BLaER1 treated with 17β-estradiol and CSF1 and Interleukin-3, amounts not matched to agents 10 nM and 100 nM (cell line): ENCODE measurements around the gene CYP2A7.
A peak's percentile ranks its signal among the peaks of the same experiment; 100 is the strongest.
"Not testable (repeated sequence)": the region's sequence is repeated elsewhere in the genome, so short reads cannot be mapped to it uniquely, and the experiment has no call there.

Experiments
- H3K27ac ChIP-seq, 11 experiments: shearing (Covaris generic); formaldehyde crosslinking; 2 replicates each; pipeline ENCODE4 v1.8.1; 2022
- H3K27me3 ChIP-seq, 11 experiments: shearing (Covaris generic); formaldehyde crosslinking; 2 replicates each; pipeline ENCODE4 v1.8.1; 2022
- H3K36me3 ChIP-seq, 11 experiments: shearing (Covaris generic); formaldehyde crosslinking; 2 replicates each; pipeline ENCODE4 v1.8.1; 2022
- H3K4me1 ChIP-seq, 10 experiments: shearing (Covaris generic); formaldehyde crosslinking; 2 replicates each; pipeline ENCODE4 v1.8.1; 2022
- H3K4me2 ChIP-seq, 11 experiments: shearing (Covaris generic); formaldehyde crosslinking; 2 replicates each; pipeline ENCODE4 v1.8.1; 2022
- H3K4me3 ChIP-seq, 10 experiments: shearing (Covaris generic); formaldehyde crosslinking; 2 replicates each; pipeline ENCODE4 v1.8.1; 2022
- H3K9ac ChIP-seq, 11 experiments: shearing (Covaris generic); formaldehyde crosslinking; 2 replicates each; pipeline ENCODE4 v1.8.1; 2022
- H3K9me3 ChIP-seq, 11 experiments: shearing (Covaris generic); formaldehyde crosslinking; replicated peaks in 1 of 11; 2 replicates each; pipeline ENCODE4 v1.8.1; 2022
- H4K20me1 ChIP-seq, 11 experiments: shearing (Covaris generic); formaldehyde crosslinking; 2 replicates each; pipeline ENCODE4 v1.8.1; 2022
- Cebpa-rat ChIP-seq, 11 experiments: shearing (Covaris generic); IDR thresholded peaks; 2 replicates each; pipeline ENCODE4 v1.8.1; 2022

Gene CYP2A7

DNA sequence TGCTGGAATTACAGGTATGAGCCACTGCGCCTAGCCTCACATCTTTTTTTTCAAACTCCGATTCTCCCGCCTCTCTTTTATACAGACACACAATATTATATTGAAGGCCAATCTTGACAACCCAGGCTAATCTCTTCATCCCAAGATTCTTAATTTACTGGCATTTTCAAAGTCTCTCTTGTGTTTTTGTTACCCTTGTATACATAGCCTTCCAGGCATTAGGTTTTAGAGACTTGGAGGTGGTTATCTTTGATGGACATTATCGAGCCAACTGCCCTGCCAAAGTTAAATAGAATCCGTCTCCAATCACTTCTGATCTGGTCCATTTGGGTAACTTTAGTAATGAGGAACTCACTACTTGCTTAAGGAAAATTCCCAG is 14.4 kb upstream of the CYP2A7 start:
- no peaks in the 10 kb centered on the region for H3K36me3 ChIP-seq
- no peak overlapping the region for H3K9ac ChIP-seq
- TF ChIP-seq Cebpa-rat (IDR thresholded peaks at IDR 0.05): no peak
- no peaks in the 10 kb centered on the region for H3K4me1 ChIP-seq
- H3K4me3 ChIP-seq: no peak overlapping the region
- no peak overlapping the region for H3K27ac ChIP-seq
- no peaks in the 10 kb centered on the region for H4K20me1 ChIP-seq
- no peaks in the 10 kb centered on the region for H3K27me3 ChIP-seq
- no peaks in the 10 kb centered on the region for H3K9me3 ChIP-seq
- no peak overlapping the region for H3K4me2 ChIP-seq

- Histone ChIP-seq H3K36me3 (no peaks in the 10 kb centered on the region), H3K27me3 (no peaks in the 10 kb centered on the region), H3K9ac (no peak overlapping the region), H3K4me3 (no peak overlapping the region), H3K9me3 (no peaks in the 10 kb centered on the region), H3K27ac (no peak overlapping the region), H4K20me1 (no peaks in the 10 kb centered on the region), H3K4me1 (no peaks in the 10 kb centered on the region), H3K4me2 (no peak overlapping the region)
- TF ChIP-seq Cebpa-rat (IDR thresholded peaks at IDR 0.05): no peak
Observed at GRCh38 chr19:40893112-40893511, 11.1 kb upstream of the CYP2A7 start.

GRCh38 chr19:40889366-40889765 is 7.3 kb upstream of the CYP2A7 start:
- no peaks in the 10 kb centered on the region for H3K9me3 ChIP-seq
- TF ChIP-seq Cebpa-rat (IDR thresholded peaks at IDR 0.05): no peak
- no peak overlapping the region for H3K9ac ChIP-seq
- no peaks in the 10 kb centered on the region for H3K36me3 ChIP-seq
- H3K4me3 ChIP-seq: no peak overlapping the region
- no peak overlapping the region for H3K27ac ChIP-seq
- no peaks in the 10 kb centered on the region for H4K20me1 ChIP-seq
- H3K4me2 ChIP-seq: no peak overlapping the region
- H3K27me3 ChIP-seq: no peaks in the 10 kb centered on the region
- no peaks in the 10 kb centered on the region for H3K4me1 ChIP-seq

GRCh38 chr19:40888191-40888590 is 6.2 kb upstream of the CYP2A7 start:
- TF ChIP-seq Cebpa-rat (IDR thresholded peaks at IDR 0.05): no peak
- Histone ChIP-seq H3K9me3 (no peaks in the 10 kb centered on the region), H3K9ac (no peak overlapping the region), H3K4me1 (no peaks in the 10 kb centered on the region), H3K4me3 (no peak overlapping the region), H4K20me1 (no peaks in the 10 kb centered on the region), H3K27ac (no peak overlapping the region), H3K27me3 (no peaks in the 10 kb centered on the region), H3K4me2 (no peak overlapping the region), H3K36me3 (no peaks in the 10 kb centered on the region)

GRCh38 chr19:40884187-40884931 is 2.3 kb upstream of the CYP2A7 start:
- not testable (repeated sequence) for H3K36me3 ChIP-seq, H3K27me3 ChIP-seq, H3K9me3 ChIP-seq, H3K4me2 ChIP-seq, H3K27ac ChIP-seq, H4K20me1 ChIP-seq, H3K9ac ChIP-seq, H3K4me3 ChIP-seq, H3K4me1 ChIP-seq

GRCh38 chr19:40879349-40879748 is 2.7 kb downstream of the CYP2A7 start:
- not testable (repeated sequence) for H3K27me3 ChIP-seq, H3K9ac ChIP-seq, H3K27ac ChIP-seq, H3K4me1 ChIP-seq, H3K9me3 ChIP-seq, H4K20me1 ChIP-seq, H3K36me3 ChIP-seq, H3K4me2 ChIP-seq, H3K4me3 ChIP-seq

DNA sequence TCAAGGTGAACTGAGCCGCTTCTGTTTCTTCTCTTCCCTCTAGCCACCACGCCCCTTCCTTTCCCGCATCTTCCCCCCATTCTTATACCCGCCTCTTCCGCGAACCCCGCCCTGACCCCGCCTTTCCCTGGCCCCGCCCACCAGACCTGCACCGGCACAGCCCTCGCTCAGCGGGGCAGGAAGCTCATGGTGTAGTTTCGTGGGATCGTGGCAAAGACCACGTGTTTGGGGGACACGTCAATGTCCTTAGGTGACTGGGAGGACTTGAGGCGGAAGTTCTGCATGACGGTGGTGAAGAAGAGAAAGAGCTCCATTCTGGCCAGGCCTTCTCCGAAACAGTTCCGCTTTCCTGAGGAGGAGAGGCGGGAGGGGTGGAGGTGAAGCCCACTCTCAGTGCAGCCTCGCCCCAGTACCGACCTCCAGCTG is 6.5 kb downstream of the CYP2A7 start:
- H3K9me3 ChIP-seq, H3K27me3 ChIP-seq, H3K36me3 ChIP-seq, H3K9ac ChIP-seq, H4K20me1 ChIP-seq, H3K27ac ChIP-seq, H3K4me1 ChIP-seq: not testable (repeated sequence)
- Histone ChIP-seq H3K4me3 (peak overlapping the region in 8 of 10 experiments; percentile 20 to 53 (median 41); a peak in 10 of 20 replicates), H3K4me2 (peak overlapping the region in 10 of 11 experiments; percentile 36 to 63 (median 45); a peak in 18 of 22 replicates)

GRCh38 chr19:40874874-40875273 is 7.2 kb downstream of the CYP2A7 start:
- H4K20me1 ChIP-seq, H3K9me3 ChIP-seq, H3K27ac ChIP-seq, H3K4me1 ChIP-seq, H3K27me3 ChIP-seq, H3K9ac ChIP-seq, H3K36me3 ChIP-seq: not testable (repeated sequence)
- H3K4me3 ChIP-seq: peak overlapping the region in 6 of 10 experiments; percentile 20 to 53 (median 40); a peak in 7 of 20 replicates
- peak overlapping the region in 10 of 11 experiments; percentile 36 to 63 (median 45); a peak in 19 of 22 replicates for H3K4me2 ChIP-seq

- H3K4me2 ChIP-seq, H4K20me1 ChIP-seq, H3K27me3 ChIP-seq, H3K9me3 ChIP-seq, H3K9ac ChIP-seq, H3K36me3 ChIP-seq, H3K4me1 ChIP-seq, H3K4me3 ChIP-seq, H3K27ac ChIP-seq: not testable (repeated sequence)
Observed at GRCh38 chr19:40873873-40874272, 8.2 kb downstream of the CYP2A7 start.

GRCh38 chr19:40872209-40872608 is 9.8 kb downstream of the CYP2A7 start:
- Histone ChIP-seq H3K27me3 (no peaks in the 10 kb centered on the region), H4K20me1 (no peaks in the 10 kb centered on the region), H3K4me2 (no peak overlapping the region), H3K27ac (no peak overlapping the region), H3K9me3 (peaks cover 0 to 9% (median 0%) of the 10 kb centered on the region in 11 experiments; a peak in 4 of 22 replicates), H3K36me3 (no peaks in the 10 kb centered on the region), H3K4me1 (peaks cover 0 to 4% (median 0%) of the 10 kb centered on the region in 10 experiments; a peak in 1 of 20 replicates), H3K4me3 (no peak overlapping the region), H3K9ac (no peak overlapping the region)
- no peak for TF ChIP-seq Cebpa-rat (IDR thresholded peaks at IDR 0.05)
